Measurements from ENCODE around the gene CNDP2.
A peak's percentile ranks its signal among the peaks of the same experiment; 100 is the strongest.

CNDP2 gene

DNA sequence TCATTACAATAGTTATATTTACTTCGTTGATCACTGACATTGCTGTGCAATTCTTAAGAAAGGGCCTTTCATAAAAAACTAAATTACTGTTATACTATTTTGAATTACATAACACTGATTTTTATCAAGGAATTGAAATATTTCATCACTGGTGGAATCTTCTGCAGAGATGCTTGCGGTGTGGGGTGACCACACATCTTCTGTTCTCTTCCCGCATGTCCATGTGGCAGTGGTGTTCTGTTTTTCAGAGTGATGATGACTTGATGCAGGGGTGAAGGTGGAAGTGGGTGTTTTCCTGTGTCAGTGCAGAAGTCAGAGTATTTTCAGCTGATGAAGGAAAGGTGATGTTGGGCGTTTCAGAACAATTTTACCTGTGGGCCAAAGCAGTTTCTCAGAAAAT lies 7.0 kb downstream of the CNDP2 start:
- no peak overlapping the region for H2BK120ac ChIP-seq (ENCODE audit: low read depth, low read length)
- no peak overlapping the region for H3K9ac ChIP-seq (ENCODE audit: low read length)
- no peak overlapping the region for H3K18ac ChIP-seq (ENCODE audit: low read length)
- H3K4me2 ChIP-seq (ENCODE audit: low read length) = no peak overlapping the region
- no peak overlapping the region for H3K4ac ChIP-seq (ENCODE audit: low read depth, low read length)
- no peak overlapping the region for H2BK15ac ChIP-seq (replicated peaks; ENCODE audit: low read depth)
- peaks cover 14% of the 10 kb centered on the region for H3K36me3 ChIP-seq (ENCODE audit: control insufficient read depth, insufficient read depth, low read length)
- H3K27ac ChIP-seq (ENCODE audit: low read depth, low read length) = no peak overlapping the region
- no peak overlapping the region for H3K23ac ChIP-seq (ENCODE audit: low read length)
- H4K5ac ChIP-seq (ENCODE audit: low read length) = no peak overlapping the region
- peaks cover 16% of the 10 kb centered on the region for H3K79me2 ChIP-seq (ENCODE audit: control insufficient read depth, insufficient read depth, low read length)
- no peaks in the 10 kb centered on the region for H3K27me3 ChIP-seq (ENCODE audit: insufficient read depth, low read length, poor library complexity)
- no peak overlapping the region for H2AK5ac ChIP-seq (ENCODE audit: low read length)
- H3K4me1 ChIP-seq (ENCODE audit: control insufficient read depth, low read depth, low read length) = peaks cover 5% of the 10 kb centered on the region
- no peak overlapping the region for H3K56ac ChIP-seq (ENCODE audit: low read length)
- no peak overlapping the region for H3K4me3 ChIP-seq (ENCODE audit: low read length)
- no peak overlapping the region for H2BK5ac ChIP-seq (ENCODE audit: low read length)
- H3K79me1 ChIP-seq (ENCODE audit: low read length) = peaks cover 18% of the 10 kb centered on the region
- WGBS (ENCODE audit: extremely low coverage, insufficient coverage, low lambda C conversion rate) = no CpG with 5 or more reads among the region's 4 CpGs
- H4K8ac ChIP-seq (ENCODE audit: low read depth, low read length) = no peak overlapping the region
- no peak for DNase-seq

GRCh38 chr18:74505776-74506175 lies 9.6 kb downstream of the CNDP2 start:
- Histone ChIP-seq H4K8ac (ENCODE audit: low read depth, low read length) (no peak overlapping the region), H3K36me3 (ENCODE audit: control insufficient read depth, insufficient read depth, low read length) (peaks cover 25% of the 10 kb centered on the region)
- no peak for DNase-seq

GRCh38 chr18:74506448-74507084 lies 10.4 kb downstream of the CNDP2 start:
- H3K36me3 ChIP-seq (ENCODE audit: control insufficient read depth, insufficient read depth, low read length) = peaks cover 29% of the 10 kb centered on the region
- WGBS (ENCODE audit: extremely low coverage, insufficient coverage, low lambda C conversion rate) = no CpG with 5 or more reads among the region's 11 CpGs

More at GRCh38 chr18:74505776-74506175, 9.6 kb downstream of the CNDP2 start:
- H2BK120ac ChIP-seq (ENCODE audit: low read depth, low read length) = no peak overlapping the region
- no peak overlapping the region for H3K9ac ChIP-seq (ENCODE audit: low read length)
- no peak overlapping the region for H2BK15ac ChIP-seq (replicated peaks; ENCODE audit: low read depth)
- H3K56ac ChIP-seq (ENCODE audit: low read length) = peak overlapping the region; percentile 70
- peaks cover 15% of the 10 kb centered on the region for H3K79me1 ChIP-seq (ENCODE audit: low read length)
- no peak overlapping the region for H3K4me3 ChIP-seq (ENCODE audit: low read length)
- no peak overlapping the region for H3K4me2 ChIP-seq (ENCODE audit: low read length)
- no peak overlapping the region for H3K27ac ChIP-seq (ENCODE audit: low read depth, low read length)
- no CpG with 5 or more reads among the region's 16 CpGs for WGBS (ENCODE audit: extremely low coverage, insufficient coverage, low lambda C conversion rate)
- H3K4ac ChIP-seq (ENCODE audit: low read depth, low read length) = no peak overlapping the region
- no peaks in the 10 kb centered on the region for H3K27me3 ChIP-seq (ENCODE audit: insufficient read depth, low read length, poor library complexity)
- H3K79me2 ChIP-seq (ENCODE audit: control insufficient read depth, insufficient read depth, low read length) = peaks cover 2% of the 10 kb centered on the region
- H3K4me1 ChIP-seq (ENCODE audit: control insufficient read depth, low read depth, low read length) = peaks cover 3% of the 10 kb centered on the region
- H2BK5ac ChIP-seq (ENCODE audit: low read length) = no peak overlapping the region
- H4K5ac ChIP-seq (ENCODE audit: low read length) = no peak overlapping the region
- H3K18ac ChIP-seq (ENCODE audit: low read length) = no peak overlapping the region
- no peak overlapping the region for H3K23ac ChIP-seq (ENCODE audit: low read length)
- no peak overlapping the region for H2AK5ac ChIP-seq (ENCODE audit: low read length)

DNA sequence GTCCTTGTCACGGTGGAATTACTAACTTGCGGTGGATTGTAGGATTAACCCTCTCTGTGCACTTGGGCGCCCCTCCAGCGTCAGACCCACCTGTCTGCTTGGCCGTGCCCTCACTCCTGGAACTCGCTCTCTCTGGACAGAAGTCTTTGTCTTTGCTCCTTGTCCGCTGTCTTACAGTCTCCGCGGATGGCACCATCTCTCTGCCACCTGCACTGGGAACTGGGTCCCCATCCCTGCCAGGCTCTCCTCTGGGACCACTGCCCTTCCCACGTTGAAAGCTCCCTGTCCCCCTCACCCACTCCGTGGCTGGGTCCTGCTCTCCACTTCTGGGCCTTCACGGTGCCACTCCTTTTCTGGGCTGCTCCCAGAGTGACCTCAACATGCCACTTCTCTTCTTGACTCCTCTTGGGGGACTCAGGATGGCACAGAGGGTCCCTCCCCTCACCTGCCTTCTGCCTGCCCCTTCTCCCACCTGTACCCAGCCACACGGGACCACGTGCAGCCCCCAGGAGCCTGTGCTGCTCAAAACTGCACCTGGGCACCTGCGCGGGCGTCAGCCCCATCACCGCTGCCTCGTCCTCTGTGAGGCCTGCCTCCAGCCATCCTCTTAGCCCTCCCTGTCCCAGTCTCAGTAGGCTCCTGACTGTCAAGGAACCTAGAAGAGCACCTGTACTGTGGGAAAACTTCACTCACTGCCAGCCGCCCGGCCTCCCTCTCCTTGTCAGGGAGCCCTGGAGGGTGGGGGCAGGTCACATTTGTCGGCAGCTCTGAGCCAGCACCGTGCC lies 11.1 kb downstream of the CNDP2 start:
- no CpG with 5 or more reads among the region's 23 CpGs for WGBS (ENCODE audit: extremely low coverage, insufficient coverage, low lambda C conversion rate)
- H3K36me3 ChIP-seq (ENCODE audit: control insufficient read depth, insufficient read depth, low read length) = peaks cover 34% of the 10 kb centered on the region

More at GRCh38 chr18:74506448-74507084, 10.4 kb downstream of the CNDP2 start:
- DNase-seq = no peak
- no peak overlapping the region for H3K4me2 ChIP-seq (ENCODE audit: low read length)
- no peak overlapping the region for H3K18ac ChIP-seq (ENCODE audit: low read length)
- no peak overlapping the region for H2BK120ac ChIP-seq (ENCODE audit: low read depth, low read length)
- no peak overlapping the region for H4K8ac ChIP-seq (ENCODE audit: low read depth, low read length)
- no peak overlapping the region for H3K9ac ChIP-seq (ENCODE audit: low read length)
- H3K4me3 ChIP-seq (ENCODE audit: low read length) = no peak overlapping the region
- H2BK15ac ChIP-seq (replicated peaks; ENCODE audit: low read depth) = no peak overlapping the region
- no peak overlapping the region for H3K23ac ChIP-seq (ENCODE audit: low read length)
- H3K27me3 ChIP-seq (ENCODE audit: insufficient read depth, low read length, poor library complexity) = no peaks in the 10 kb centered on the region
- no peak overlapping the region for H2BK5ac ChIP-seq (ENCODE audit: low read length)
- peaks cover 3% of the 10 kb centered on the region for H3K4me1 ChIP-seq (ENCODE audit: control insufficient read depth, low read depth, low read length)
- H3K56ac ChIP-seq (ENCODE audit: low read length) = peak overlapping the region; percentile 67
- peaks cover 15% of the 10 kb centered on the region for H3K79me1 ChIP-seq (ENCODE audit: low read length)
- H3K79me2 ChIP-seq (ENCODE audit: control insufficient read depth, insufficient read depth, low read length) = peaks cover 2% of the 10 kb centered on the region
- H2AK5ac ChIP-seq (ENCODE audit: low read length) = no peak overlapping the region
- H3K27ac ChIP-seq (ENCODE audit: low read depth, low read length) = no peak overlapping the region
- no peak overlapping the region for H4K5ac ChIP-seq (ENCODE audit: low read length)
- H3K4ac ChIP-seq (ENCODE audit: low read depth, low read length) = no peak overlapping the region

GRCh38 chr18:74507927-74508326 lies 11.8 kb downstream of the CNDP2 start:
- Histone ChIP-seq H3K18ac (ENCODE audit: low read length) (no peak overlapping the region), H2AK5ac (ENCODE audit: low read length) (no peak overlapping the region), H3K36me3 (ENCODE audit: control insufficient read depth, insufficient read depth, low read length) (peaks cover 33% of the 10 kb centered on the region), H2BK5ac (ENCODE audit: low read length) (peak overlapping the region; percentile 6), H3K9ac (ENCODE audit: low read length) (no peak overlapping the region), H3K23ac (ENCODE audit: low read length) (no peak overlapping the region), H3K27me3 (ENCODE audit: insufficient read depth, low read length, poor library complexity) (no peaks in the 10 kb centered on the region), H4K8ac (ENCODE audit: low read depth, low read length) (no peak overlapping the region), H2BK120ac (ENCODE audit: low read depth, low read length) (no peak overlapping the region), H3K4me2 (ENCODE audit: low read length) (no peak overlapping the region), H3K56ac (ENCODE audit: low read length) (peak overlapping the region; percentile 67), H3K4ac (ENCODE audit: low read depth, low read length) (no peak overlapping the region), H2BK15ac (replicated peaks; ENCODE audit: low read depth) (no peak overlapping the region), H3K4me3 (ENCODE audit: low read length) (no peak overlapping the region), H3K27ac (ENCODE audit: low read depth, low read length) (peak overlapping the region; percentile 36), H3K4me1 (ENCODE audit: control insufficient read depth, low read depth, low read length) (peaks cover 3% of the 10 kb centered on the region), H4K5ac (ENCODE audit: low read length) (no peak overlapping the region), H3K79me2 (ENCODE audit: control insufficient read depth, insufficient read depth, low read length) (peaks cover 2% of the 10 kb centered on the region), H3K79me1 (ENCODE audit: low read length) (peaks cover 17% of the 10 kb centered on the region)
- WGBS (ENCODE audit: extremely low coverage, insufficient coverage, low lambda C conversion rate) = no CpG with 5 or more reads among the region's 14 CpGs
- no peak for DNase-seq

More for the DNA sequence above, 11.1 kb downstream of the CNDP2 start:
- Histone ChIP-seq H3K18ac (ENCODE audit: low read length) (no peak overlapping the region), H3K79me1 (ENCODE audit: low read length) (peaks cover 16% of the 10 kb centered on the region), H4K8ac (ENCODE audit: low read depth, low read length) (no peak overlapping the region), H3K23ac (ENCODE audit: low read length) (peak overlapping the region; percentile 68), H3K4ac (ENCODE audit: low read depth, low read length) (no peak overlapping the region), H3K27me3 (ENCODE audit: insufficient read depth, low read length, poor library complexity) (no peaks in the 10 kb centered on the region), H3K4me2 (ENCODE audit: low read length) (no peak overlapping the region), H3K4me3 (ENCODE audit: low read length) (no peak overlapping the region), H3K56ac (ENCODE audit: low read length) (peak overlapping the region; percentile 67), H2BK5ac (ENCODE audit: low read length) (peak overlapping the region; percentile 6), H2AK5ac (ENCODE audit: low read length) (no peak overlapping the region), H4K5ac (ENCODE audit: low read length) (no peak overlapping the region), H3K27ac (ENCODE audit: low read depth, low read length) (peak overlapping the region; percentile 36), H3K79me2 (ENCODE audit: control insufficient read depth, insufficient read depth, low read length) (peaks cover 2% of the 10 kb centered on the region), H3K9ac (ENCODE audit: low read length) (no peak overlapping the region), H2BK120ac (ENCODE audit: low read depth, low read length) (no peak overlapping the region), H3K4me1 (ENCODE audit: control insufficient read depth, low read depth, low read length) (peaks cover 3% of the 10 kb centered on the region), H2BK15ac (replicated peaks; ENCODE audit: low read depth) (no peak overlapping the region)
- no peak for DNase-seq

All from mesendoderm (in vitro differentiated cells).